Mucosa of rectum (tissue), 2 donors: ENCODE measurements around the gene PTPN18.
A peak's percentile ranks its signal among the peaks of the same experiment; 100 is the strongest.

ENCODE experiments used
- H3K27ac ChIP-seq, 2 donors: one replicate each; pipeline ENCODE4 v1.7.0; 2013; ENCODE audit warnings: inconsistent platforms in 2 of 2, low read depth in 2 of 2, low read length in 2 of 2
- H3K27me3 ChIP-seq, 2 donors: one replicate each; pipeline ENCODE4 v1.7.0; 2013; ENCODE audit warnings: low read length in 2 of 2; ENCODE audit not compliant: control insufficient read depth in 2 of 2, insufficient read depth in 2 of 2
- H3K36me3 ChIP-seq, 2 donors: one replicate each; pipeline ENCODE4 v1.7.0; 2013; ENCODE audit warnings: low read length in 2 of 2; ENCODE audit not compliant: control insufficient read depth in 2 of 2, insufficient read depth in 2 of 2
- H3K4me1 ChIP-seq, 2 donors: one replicate each; pipeline ENCODE4 v1.7.0; 2013; ENCODE audit warnings: low read length in 2 of 2, mild to moderate bottlenecking in 1 of 2; ENCODE audit not compliant: control insufficient read depth in 2 of 2, insufficient read depth in 2 of 2
- H3K4me3 ChIP-seq, 2 donors: one replicate each; pipeline ENCODE4 v1.7.0; 2013; ENCODE audit warnings: low read length in 2 of 2
- H3K9ac ChIP-seq, 2 donors: one replicate each; pipeline ENCODE4 v1.7.0; 2013; ENCODE audit warnings: low read length in 2 of 2, low read depth in 1 of 2, mild to moderate bottlenecking in 1 of 2
- H3K9me3 ChIP-seq, 2 donors: one replicate each; pipeline ENCODE4 v1.7.0; 2013; ENCODE audit warnings: low read length in 2 of 2; ENCODE audit not compliant: control insufficient read depth in 2 of 2
- donor health status: healthy.
- donor health status: Normal muscosa, but diverticular disease.

The PTPN18 gene

GRCh38 chr2:130372055-130372832, 16.4 kb downstream of the PTPN18 start:
- Histone ChIP-seq H3K4me1 (peaks cover 11 to 27% of the 10 kb centered on the region in 2 donors), H3K36me3 (peaks cover 7 to 18% of the 10 kb centered on the region in 2 donors)

GRCh38 chr2:130372833-130373807, 17.3 kb downstream of the PTPN18 start:
- peak overlapping the region; percentile 79 to 89 for H3K4me3 ChIP-seq
- H3K27me3 ChIP-seq = no peaks in the 10 kb centered on the region
- peaks cover 7 to 18% of the 10 kb centered on the region in 2 donors for H3K36me3 ChIP-seq
- peaks cover 11 to 27% of the 10 kb centered on the region in 2 donors for H3K4me1 ChIP-seq
- peak overlapping the region; percentile 82 to 87 for H3K9ac ChIP-seq
- no peaks in the 10 kb centered on the region for H3K9me3 ChIP-seq
- H3K27ac ChIP-seq = peak overlapping the region; percentile 80 to 88

More at GRCh38 chr2:130372055-130372832, 16.4 kb downstream of the PTPN18 start:
- H3K9me3 ChIP-seq = no peaks in the 10 kb centered on the region
- H3K27me3 ChIP-seq = no peaks in the 10 kb centered on the region
- peak overlapping the region; percentile 80 to 88 for H3K27ac ChIP-seq
- peak overlapping the region; percentile 82 to 87 for H3K9ac ChIP-seq
- H3K4me3 ChIP-seq = peak overlapping the region; percentile 79 to 89

- Histone ChIP-seq H3K9me3 (no peaks in the 10 kb centered on the region), H3K9ac (peak overlapping the region in 1 of 2 donors; percentile 82), H3K27me3 (no peaks in the 10 kb centered on the region), H3K4me3 (peak overlapping the region in 1 of 2 donors; percentile 89), H3K4me1 (peaks cover 11 to 27% of the 10 kb centered on the region in 2 donors), H3K36me3 (peaks cover 7 to 18% of the 10 kb centered on the region in 2 donors), H3K27ac (no peak overlapping the region)
Measured at GRCh38 chr2:130373808-130374365, 18.0 kb downstream of the PTPN18 start.

GRCh38 chr2:130374587-130375290, 18.9 kb downstream of the PTPN18 start:
- Histone ChIP-seq H3K4me3 (no peak overlapping the region), H3K27me3 (no peaks in the 10 kb centered on the region), H3K4me1 (peaks cover 11 to 27% of the 10 kb centered on the region in 2 donors), H3K9ac (no peak overlapping the region), H3K9me3 (no peaks in the 10 kb centered on the region), H3K27ac (no peak overlapping the region), H3K36me3 (peaks cover 5 to 14% of the 10 kb centered on the region in 2 donors)

GRCh38 chr2:130375291-130376266, 19.7 kb downstream of the PTPN18 start:
- H3K4me1 ChIP-seq = peaks cover 11 to 27% of the 10 kb centered on the region in 2 donors
- no peaks in the 10 kb centered on the region for H3K27me3 ChIP-seq
- H3K36me3 ChIP-seq = peaks cover 2 to 10% of the 10 kb centered on the region in 2 donors
- no peak overlapping the region for H3K4me3 ChIP-seq
- H3K9me3 ChIP-seq = no peaks in the 10 kb centered on the region
- H3K27ac ChIP-seq = no peak overlapping the region
- no peak overlapping the region for H3K9ac ChIP-seq

GRCh38 chr2:130376433-130377293, 20.8 kb downstream of the PTPN18 start:
- H3K4me1 ChIP-seq = peaks cover 11 to 18% of the 10 kb centered on the region in 2 donors
- peaks cover 0 to 7% of the 10 kb centered on the region in 2 donors for H3K36me3 ChIP-seq
- H3K27me3 ChIP-seq = no peaks in the 10 kb centered on the region
- H3K27ac ChIP-seq = peak overlapping the region in 1 of 2 donors; percentile 38
- H3K9ac ChIP-seq = no peak overlapping the region
- H3K9me3 ChIP-seq = no peaks in the 10 kb centered on the region
- H3K4me3 ChIP-seq = no peak overlapping the region

GRCh38 chr2:130377491-130377890, 21.6 kb downstream of the PTPN18 start:
- no peaks in the 10 kb centered on the region for H3K27me3 ChIP-seq
- H3K9ac ChIP-seq = no peak overlapping the region
- H3K4me1 ChIP-seq = peaks cover 11 to 16% of the 10 kb centered on the region in 2 donors
- no peak overlapping the region for H3K27ac ChIP-seq
- no peak overlapping the region for H3K4me3 ChIP-seq
- no peaks in the 10 kb centered on the region for H3K9me3 ChIP-seq
- peaks cover 0 to 7% of the 10 kb centered on the region in 2 donors for H3K36me3 ChIP-seq

GRCh38 chr2:130378206-130378897, 22.5 kb downstream of the PTPN18 start:
- Histone ChIP-seq H3K27ac (no peak overlapping the region), H3K36me3 (peaks cover 0 to 7% of the 10 kb centered on the region in 2 donors), H3K4me1 (peaks cover 4 to 8% of the 10 kb centered on the region in 2 donors), H3K9ac (no peak overlapping the region), H3K27me3 (no peaks in the 10 kb centered on the region), H3K9me3 (no peaks in the 10 kb centered on the region), H3K4me3 (no peak overlapping the region)
